SK-N-SH (cell line): ENCODE data around the gene FAM124A. TPM values are rescaled to one million over a fixed set of nuclear protein-coding genes. Genes with fewer than 3 reads are reported as not detected.

Experiments used
- CTCF ChIA-PET: fragments of 300-600, 350-600 bp; formaldehyde crosslinking; extraction: SDS; loops from one replicate; lab custom pipeline; 2021; lab: Yijun Ruan, JAX
- POLR2A ChIA-PET: fragments of 350-600 bp; sonication (Branson Sonifier 250); formaldehyde crosslinking; extraction: SDS; loops from one replicate; lab custom pipeline; 2020; ENCODE audit warnings: antibody characterized with exemption, inconsistent platforms; lab: Yijun Ruan, JAX
- DNase-seq: peaks from one replicate; pipeline ENCODE4 v3.0.0; 2012
- H2AFZ ChIP-seq: fragments of 200-600 bp; sonication (generic); 2 replicates; pipeline ENCODE4 v1.8.1; 2016; ENCODE audit warnings: antibody characterized with exemption, mild to moderate bottlenecking, low read depth
- H3F3A ChIP-seq: fragments of 200-600 bp; sonication (generic); replicated peaks from 2 replicates; pipeline ENCODE3; 2016; ENCODE audit warnings: antibody characterized with exemption, mild to moderate bottlenecking; ENCODE audit not compliant: insufficient read depth
- H3K27ac ChIP-seq, 2 experiments: fragments of 200-500 bp in 1 of 2; fragments of 200-600 bp in 1 of 2; sonication (Bioruptor generic) in 1 of 2; sonication (generic), shearing (Covaris generic) in 1 of 2; 2 replicates each; pipeline versions ENCODE4 v1.5.1 to v1.6.1; 2014 to 2016; ENCODE audit warnings: low read depth in 2 of 2, inconsistent platforms in 1 of 2, low read length in 1 of 2, mild to moderate bottlenecking in 1 of 2, mixed read lengths in 1 of 2
- H3K27me3 ChIP-seq: fragments of 200-600 bp; sonication (generic), shearing (Covaris generic); 2 replicates; pipeline ENCODE4 v1.6.1; 2016; ENCODE audit warnings: mixed run types; ENCODE audit not compliant: insufficient read depth
- H3K36me3 ChIP-seq, 2 experiments: fragments of 200-500 bp in 1 of 2; fragments of 200-600 bp in 1 of 2; sonication (Bioruptor generic) in 1 of 2; sonication (generic) in 1 of 2; replicated peaks in 1 of 2; 2 replicates each; pipeline versions ENCODE3 to v1.5.1; 2014 to 2016; ENCODE audit warnings: low read length in 1 of 2, mild to moderate bottlenecking in 1 of 2; ENCODE audit not compliant: insufficient read depth in 2 of 2, control insufficient read depth in 1 of 2
- H3K4me1 ChIP-seq, 2 experiments: fragments of 200-500 bp in 1 of 2; fragments of 200-600 bp in 1 of 2; sonication (Bioruptor generic) in 1 of 2; sonication (generic), shearing (Covaris generic) in 1 of 2; 2 replicates each; pipeline versions ENCODE4 v1.5.1 to v1.6.1; 2014 to 2016; ENCODE audit warnings: low read depth in 1 of 2, low read length in 1 of 2, mixed run types in 1 of 2; ENCODE audit not compliant: insufficient read depth in 2 of 2, control insufficient read depth in 1 of 2
- H3K4me2 ChIP-seq: fragments of 200-600 bp; sonication (generic), shearing (Covaris generic); 2 replicates; pipeline ENCODE4 v1.6.1; 2017; ENCODE audit warnings: mixed run types
- H3K4me3 ChIP-seq, 2 experiments: fragments of 200-500 bp in 1 of 2; fragments of 200-600 bp in 1 of 2; sonication (Bioruptor generic) in 1 of 2; sonication (generic), shearing (Covaris generic) in 1 of 2; 2 replicates each; pipeline versions ENCODE4 v1.5.1 to v1.8.1; 2014 to 2016; ENCODE audit warnings: low read depth in 2 of 2, inconsistent platforms in 1 of 2, low read length in 1 of 2, mild to moderate bottlenecking in 1 of 2, mixed read lengths in 1 of 2, moderate library complexity in 1 of 2
- H3K79me2 ChIP-seq: fragments of 200-600 bp; sonication (generic); 2 replicates; pipeline ENCODE4 v1.8.1; 2017; ENCODE audit warnings: mild to moderate bottlenecking; ENCODE audit not compliant: insufficient read depth
- H3K9ac ChIP-seq: fragments of 200-600 bp; sonication (generic); 2 replicates; pipeline ENCODE4 v1.6.1; 2017; ENCODE audit warnings: mixed run types
- H3K9me2 ChIP-seq: fragments of 200-600 bp; sonication (generic); 2 replicates; pipeline ENCODE4 v1.6.1; 2017; ENCODE audit warnings: mixed run types
- H3K9me3 ChIP-seq: fragments of 200-600 bp; sonication (generic); 2 replicates; pipeline ENCODE4 v1.6.1; 2017; ENCODE audit warnings: mixed run types, mild to moderate bottlenecking, moderate library complexity
- H4K20me1 ChIP-seq: fragments of 200-600 bp; sonication (generic); 2 replicates; pipeline ENCODE4 v1.6.1; 2017; ENCODE audit warnings: mild to moderate bottlenecking, mixed run types; ENCODE audit not compliant: insufficient read depth
- ELF1 ChIP-seq: IDR thresholded peaks from 2 replicates; pipeline ENCODE4 v1.4.0; 2012
- FOXJ3 ChIP-seq: sonication (generic); formaldehyde crosslinking; IDR thresholded peaks from 2 replicates; pipeline ENCODE4 v1.5.1; 2020; ENCODE audit warnings: mild to moderate bottlenecking, missing genetic modification reagents
- FOXM1 ChIP-seq: IDR thresholded peaks from 2 replicates; pipeline ENCODE4 v1.4.0; 2012; ENCODE audit warnings: low read depth, mild to moderate bottlenecking
- GATA2 ChIP-seq: sonication (generic); formaldehyde crosslinking; IDR thresholded peaks from 2 replicates; pipeline ENCODE4 v1.5.0; 2020; ENCODE audit warnings: mild to moderate bottlenecking, missing genetic modification reagents
- JUND ChIP-seq: IDR thresholded peaks from 2 replicates; pipeline ENCODE4 v1.4.0; 2012
- MXI1 ChIP-seq: IDR thresholded peaks from 2 replicates; pipeline ENCODE4 v1.6.1; 2012; ENCODE audit warnings: mild to moderate bottlenecking, low read depth, low read length, improper control_type of control experiment
- NFIC ChIP-seq: IDR thresholded peaks from 2 replicates; pipeline ENCODE4 v1.4.0; 2012; ENCODE audit warnings: borderline replicate concordance
- POLR2AphosphoS5 ChIP-seq: IDR thresholded peaks from 2 replicates; pipeline ENCODE4 v1.6.1; 2012; ENCODE audit warnings: low read depth, low read length
- RCOR1 ChIP-seq: fragments of 150-350 bp; IDR thresholded peaks from 2 replicates; pipeline ENCODE4 v1.6.1; 2017; ENCODE audit warnings: antibody characterized with exemption, low read length
- RXRA ChIP-seq: IDR thresholded peaks from 2 replicates; pipeline ENCODE4 v1.4.0; 2012; ENCODE audit warnings: low read depth, mild to moderate bottlenecking, borderline replicate concordance
- TAF1 ChIP-seq: IDR thresholded peaks from 2 replicates; pipeline ENCODE4 v1.6.1; 2012; ENCODE audit warnings: low read depth, mild to moderate bottlenecking, low read length, moderate library complexity, borderline replicate concordance
- USF1 ChIP-seq: IDR thresholded peaks from 2 replicates; pipeline ENCODE4 v1.4.0; 2012; ENCODE audit warnings: low read depth, borderline replicate concordance
- USF2 ChIP-seq: fragments of 150-350 bp; IDR thresholded peaks from 2 replicates; pipeline ENCODE4 v1.6.1; 2017; ENCODE audit warnings: antibody characterized with exemption, low read length, low read depth, borderline replicate concordance
- ZBTB33 ChIP-seq: IDR thresholded peaks from 2 replicates; pipeline ENCODE4 v1.4.0; 2012; ENCODE audit warnings: low read depth, borderline replicate concordance
- WGBS: methylation state at CpG from one replicate; pipeline ENCODE4 v1.1.6; 2017; ENCODE audit warnings: low lambda C conversion rate; 5-methylcytosine and 5-hydroxymethylcytosine counted together
- polyA plus RNA-seq, 3 experiments: library from polyadenylated mRNA; depleted of rRNA; stranded (reverse); fragments of >200 nt; gene quantifications; 2 replicates each; pipeline ENCODE4 v1.2.3, GENCODE V29; 2012
- TF ChIP-seq, protein P1 (sequence below): fragments of 200-600 bp; sonication (generic); IDR thresholded peaks from 2 replicates; pipeline ENCODE4 v1.6.1; 2017; ENCODE audit warnings: antibody characterized with exemption, mild to moderate bottlenecking, moderate library complexity
- TF ChIP-seq, protein P2 (sequence below): IDR thresholded peaks from 2 replicates; pipeline ENCODE4 v1.6.1; 2012; ENCODE audit warnings: mild to moderate bottlenecking, low read depth, low read length, moderate library complexity

Gene FAM124A
- polyA plus RNA-seq, 1 of the 3 experiments (the other 2 are of a cell fraction), result 1.5 TPM

DNA sequence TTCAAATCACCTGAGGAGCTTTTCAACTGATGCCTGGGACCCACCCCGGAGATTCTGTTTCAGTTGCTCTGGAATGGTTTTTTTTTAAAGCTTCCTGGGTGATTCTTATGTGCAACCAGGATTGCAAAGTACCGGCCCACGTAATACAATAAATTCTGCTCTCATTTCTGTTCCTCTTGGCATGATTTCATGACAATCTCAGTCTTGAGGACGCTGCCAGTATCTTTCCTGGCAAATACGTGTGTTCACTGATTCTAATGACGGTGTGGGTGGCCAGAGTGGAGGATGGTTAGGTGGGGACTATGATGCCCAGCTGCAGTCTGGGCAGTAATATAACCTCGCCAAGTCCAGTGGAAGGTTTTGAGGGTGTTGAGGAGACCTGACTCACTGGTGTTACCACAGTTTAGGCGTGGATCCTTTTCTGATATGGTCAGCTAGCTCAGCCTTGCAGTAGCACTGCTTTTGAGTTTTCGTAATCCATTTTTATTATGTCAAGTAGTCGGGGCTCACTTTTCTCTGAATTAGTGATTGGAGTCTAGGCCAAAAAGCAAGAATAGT, 49.4 kb downstream of the FAM124A start (continued):
- TF ChIP-seq USF2, result no peak
- TF ChIP-seq JUND, result no peak

DNA sequence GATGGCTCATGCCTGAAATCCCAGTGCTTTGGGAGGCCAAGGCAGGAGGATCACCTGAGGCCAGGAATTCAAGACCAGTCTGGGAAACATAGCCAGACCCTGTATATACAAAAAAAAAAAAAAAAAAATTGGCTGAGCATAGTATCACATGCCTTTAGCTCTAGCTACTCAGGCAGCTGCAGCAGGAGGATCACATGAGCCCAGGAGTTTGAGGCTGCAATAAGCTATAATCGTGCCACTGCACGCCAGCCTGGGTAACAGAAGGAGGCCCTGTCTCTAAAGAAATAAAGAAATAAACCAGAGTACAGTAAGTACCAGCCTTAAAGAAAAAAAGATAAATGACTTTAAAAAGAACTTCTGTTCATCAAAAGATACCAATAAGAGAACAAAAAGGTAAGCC, 52.9 kb downstream of the FAM124A start:
- Histone ChIP-seq H3F3A (no peaks in the 10 kb centered on the region), H4K20me1 (no peaks in the 10 kb centered on the region), H3K79me2 (no peaks in the 10 kb centered on the region), H3K4me1 (no peaks in the 10 kb centered on the region; a peak in 1 of 4 replicates), H3K4me3 (no peak overlapping the region), H3K9me2 (no peaks in the 10 kb centered on the region), H3K4me2 (no peak overlapping the region), H3K36me3 (no peaks in the 10 kb centered on the region), H3K9ac (no peak overlapping the region), H3K27me3 (no peaks in the 10 kb centered on the region), H2AFZ (no peak overlapping the region), H3K9me3 (no peaks in the 10 kb centered on the region), H3K27ac (no peak overlapping the region)
- TF ChIP-seq ZBTB33 (no peak), POLR2AphosphoS5 (no peak), FOXM1 (no peak), RCOR1 (no peak), MXI1 (no peak), GATA2 (CRISPR knock-in tag) (no peak), FOXJ3 (CRISPR knock-in tag) (no peak), RXRA (no peak), TAF1 (no peak), NFIC (no peak), ELF1 (no peak), USF1 (no peak)
- TF ChIP-seq, protein P1, sequence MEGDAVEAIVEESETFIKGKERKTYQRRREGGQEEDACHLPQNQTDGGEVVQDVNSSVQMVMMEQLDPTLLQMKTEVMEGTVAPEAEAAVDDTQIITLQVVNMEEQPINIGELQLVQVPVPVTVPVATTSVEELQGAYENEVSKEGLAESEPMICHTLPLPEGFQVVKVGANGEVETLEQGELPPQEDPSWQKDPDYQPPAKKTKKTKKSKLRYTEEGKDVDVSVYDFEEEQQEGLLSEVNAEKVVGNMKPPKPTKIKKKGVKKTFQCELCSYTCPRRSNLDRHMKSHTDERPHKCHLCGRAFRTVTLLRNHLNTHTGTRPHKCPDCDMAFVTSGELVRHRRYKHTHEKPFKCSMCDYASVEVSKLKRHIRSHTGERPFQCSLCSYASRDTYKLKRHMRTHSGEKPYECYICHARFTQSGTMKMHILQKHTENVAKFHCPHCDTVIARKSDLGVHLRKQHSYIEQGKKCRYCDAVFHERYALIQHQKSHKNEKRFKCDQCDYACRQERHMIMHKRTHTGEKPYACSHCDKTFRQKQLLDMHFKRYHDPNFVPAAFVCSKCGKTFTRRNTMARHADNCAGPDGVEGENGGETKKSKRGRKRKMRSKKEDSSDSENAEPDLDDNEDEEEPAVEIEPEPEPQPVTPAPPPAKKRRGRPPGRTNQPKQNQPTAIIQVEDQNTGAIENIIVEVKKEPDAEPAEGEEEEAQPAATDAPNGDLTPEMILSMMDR, result no peak
- TF ChIP-seq, protein P2, sequence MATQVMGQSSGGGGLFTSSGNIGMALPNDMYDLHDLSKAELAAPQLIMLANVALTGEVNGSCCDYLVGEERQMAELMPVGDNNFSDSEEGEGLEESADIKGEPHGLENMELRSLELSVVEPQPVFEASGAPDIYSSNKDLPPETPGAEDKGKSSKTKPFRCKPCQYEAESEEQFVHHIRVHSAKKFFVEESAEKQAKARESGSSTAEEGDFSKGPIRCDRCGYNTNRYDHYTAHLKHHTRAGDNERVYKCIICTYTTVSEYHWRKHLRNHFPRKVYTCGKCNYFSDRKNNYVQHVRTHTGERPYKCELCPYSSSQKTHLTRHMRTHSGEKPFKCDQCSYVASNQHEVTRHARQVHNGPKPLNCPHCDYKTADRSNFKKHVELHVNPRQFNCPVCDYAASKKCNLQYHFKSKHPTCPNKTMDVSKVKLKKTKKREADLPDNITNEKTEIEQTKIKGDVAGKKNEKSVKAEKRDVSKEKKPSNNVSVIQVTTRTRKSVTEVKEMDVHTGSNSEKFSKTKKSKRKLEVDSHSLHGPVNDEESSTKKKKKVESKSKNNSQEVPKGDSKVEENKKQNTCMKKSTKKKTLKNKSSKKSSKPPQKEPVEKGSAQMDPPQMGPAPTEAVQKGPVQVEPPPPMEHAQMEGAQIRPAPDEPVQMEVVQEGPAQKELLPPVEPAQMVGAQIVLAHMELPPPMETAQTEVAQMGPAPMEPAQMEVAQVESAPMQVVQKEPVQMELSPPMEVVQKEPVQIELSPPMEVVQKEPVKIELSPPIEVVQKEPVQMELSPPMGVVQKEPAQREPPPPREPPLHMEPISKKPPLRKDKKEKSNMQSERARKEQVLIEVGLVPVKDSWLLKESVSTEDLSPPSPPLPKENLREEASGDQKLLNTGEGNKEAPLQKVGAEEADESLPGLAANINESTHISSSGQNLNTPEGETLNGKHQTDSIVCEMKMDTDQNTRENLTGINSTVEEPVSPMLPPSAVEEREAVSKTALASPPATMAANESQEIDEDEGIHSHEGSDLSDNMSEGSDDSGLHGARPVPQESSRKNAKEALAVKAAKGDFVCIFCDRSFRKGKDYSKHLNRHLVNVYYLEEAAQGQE, result no peak
- no peak for DNase-seq
- CTCF ChIA-PET, result interaction anchor here (1.0 to 1.5 kb wide), 4 partner anchors 11 to 149 kb away, joined by 3 to 5 read pairs (median 4); no protein-coding TSS in a partner anchor
- WGBS, result 96% methylated on average over 2 of the region's 2 CpGs
- POLR2A ChIA-PET, result no interaction called here
